WTC11 (cell line): Measurements from ENCODE around the gene EXOC4. TPM values are rescaled to one million over a fixed set of nuclear protein-coding genes. Genes with fewer than 3 reads are reported as not detected.

Source experiments
- ATAC-seq: fragments of 200-7000 bp; cut with Tn5 transposase; 2 replicates; pipeline ENCODE4 v1.10.0; 2021; ENCODE audit warnings: mild to moderate bottlenecking, moderate library complexity
- CTCF ChIA-PET: fragments of 300-600 bp; sonication (Branson Sonifier 250); formaldehyde crosslinking; loops from one replicate; lab custom pipeline; 2021; ENCODE audit warnings: antibody characterized with exemption; lab: Charles Lee
- POLR2A ChIA-PET: fragments of 350-600 bp; sonication (Branson Sonifier 250); formaldehyde crosslinking; loops from one replicate; lab custom pipeline; 2021; ENCODE audit warnings: antibody characterized with exemption; lab: Charles Lee
- DNase-seq: peaks from one replicate; pipeline ENCODE4 v3.0.0; 2021; ENCODE audit warnings: low spot score
- H3K27ac Mint-ChIP-seq: 2 replicates; pipeline ENCODE4 v1.8.0; 2021; ENCODE audit warnings: mixed read lengths
- H3K27me3 Mint-ChIP-seq: 2 replicates; pipeline ENCODE4 v1.8.0; 2021; ENCODE audit warnings: low read depth, mild to moderate bottlenecking, moderate library complexity, mixed read lengths
- H3K36me3 Mint-ChIP-seq: 2 replicates; pipeline ENCODE4 v1.8.0; 2021; ENCODE audit warnings: mixed read lengths
- H3K4me1 Mint-ChIP-seq: 2 replicates; pipeline ENCODE4 v1.8.0; 2022; ENCODE audit warnings: mixed read lengths
- H3K4me3 Mint-ChIP-seq: 2 replicates; pipeline ENCODE4 v1.8.0; 2021; ENCODE audit warnings: mild to moderate bottlenecking, moderate library complexity, mixed read lengths
- H3K9me3 Mint-ChIP-seq: 2 replicates; pipeline ENCODE4 v1.8.0; 2021; ENCODE audit warnings: mixed read lengths
- ELF4 ChIP-seq: sonication (generic); formaldehyde crosslinking; IDR thresholded peaks from 2 replicates; pipeline ENCODE4 v1.8.1; 2022; ENCODE audit warnings: low read depth, mild to moderate bottlenecking, moderate library complexity, missing genetic modification reagents
- ESRRA ChIP-seq: sonication (generic); formaldehyde crosslinking; IDR thresholded peaks from 2 replicates; pipeline ENCODE4 v1.8.1; 2022; ENCODE audit warnings: mild to moderate bottlenecking, missing genetic modification reagents, borderline replicate concordance
- FOXJ3 ChIP-seq: sonication (generic); formaldehyde crosslinking; IDR thresholded peaks from 2 replicates; pipeline ENCODE4 v1.9.0; 2021; ENCODE audit warnings: missing genetic modification reagents, mild to moderate bottlenecking, borderline replicate concordance
- GABPB1 ChIP-seq: sonication (generic); formaldehyde crosslinking; IDR thresholded peaks from 2 replicates; pipeline ENCODE4 v1.8.1; 2023; ENCODE audit warnings: mild to moderate bottlenecking, missing genetic modification reagents
- GRHL2 ChIP-seq: fragments of 250-450 bp; sonication (Bioruptor Pico); IDR thresholded peaks from 2 replicates; pipeline ENCODE4 v1.8.0; 2022; ENCODE audit warnings: mild to moderate bottlenecking, moderate library complexity; ENCODE audit not compliant: insufficient replicate concordance, severe bottlenecking
- GTF2I ChIP-seq: fragments of 250-450 bp; sonication (Bioruptor Pico); conservative IDR thresholded peaks from 2 replicates; pipeline ENCODE4 v1.4.0; 2021; ENCODE audit warnings: mild to moderate bottlenecking
- HMGA2 ChIP-seq: fragments of 250-450 bp; sonication (Bioruptor Pico); IDR thresholded peaks from 2 replicates; pipeline ENCODE4 v1.4.0; 2021; ENCODE audit warnings: mild to moderate bottlenecking, moderate library complexity
- IRF1 ChIP-seq: sonication (generic); formaldehyde crosslinking; IDR thresholded peaks from 2 replicates; pipeline ENCODE4 v1.8.0; 2023; ENCODE audit warnings: missing genetic modification reagents
- JAZF1 ChIP-seq: fragments of 250-450 bp; sonication (Bioruptor Pico); IDR thresholded peaks from 2 replicates; pipeline ENCODE4 v1.9.0; 2021; ENCODE audit warnings: moderate library complexity, mild to moderate bottlenecking, inconsistent platforms
- NFE2L1 ChIP-seq: sonication (generic); formaldehyde crosslinking; IDR thresholded peaks from 2 replicates; pipeline ENCODE4 v1.8.1; 2023; ENCODE audit warnings: missing genetic modification reagents
- NR2C2 ChIP-seq: sonication (generic); formaldehyde crosslinking; IDR thresholded peaks from 2 replicates; pipeline ENCODE4 v1.8.0; 2022; ENCODE audit warnings: mild to moderate bottlenecking, missing genetic modification reagents
- SP1 ChIP-seq: sonication (generic); formaldehyde crosslinking; conservative IDR thresholded peaks from 2 replicates; pipeline ENCODE4 v1.8.1; 2022; ENCODE audit warnings: missing genetic modification reagents
- TP53 ChIP-seq: sonication (generic); formaldehyde crosslinking; IDR thresholded peaks from 2 replicates; pipeline ENCODE4 v1.8.1; 2023; ENCODE audit warnings: mild to moderate bottlenecking, missing genetic modification reagents
- ZBTB21 ChIP-seq: sonication (generic); formaldehyde crosslinking; IDR thresholded peaks from 2 replicates; pipeline ENCODE4 v1.8.1; 2023; ENCODE audit warnings: mild to moderate bottlenecking, missing genetic modification reagents, borderline replicate concordance
- ZNF232 ChIP-seq: sonication (generic); formaldehyde crosslinking; IDR thresholded peaks from 2 replicates; pipeline ENCODE4 v1.8.0; 2022; ENCODE audit warnings: mild to moderate bottlenecking, missing genetic modification reagents
- total RNA-seq: library from RNA; stranded (reverse); gene quantifications from 3 replicates; pipeline ENCODE4 v1.2.3, GENCODE V29; 2021
- TF ChIP-seq, protein P1 (sequence below): sonication (generic); formaldehyde crosslinking; IDR thresholded peaks from 2 replicates; pipeline ENCODE4 v1.8.1; 2023; ENCODE audit warnings: mild to moderate bottlenecking, missing genetic modification reagents, borderline replicate concordance
- TF ChIP-seq, protein P2 (sequence below): sonication (generic); formaldehyde crosslinking; conservative IDR thresholded peaks from 2 replicates; pipeline ENCODE4 v1.8.1; 2023; ENCODE audit warnings: mild to moderate bottlenecking, low read depth, missing genetic modification reagents, moderate library complexity
- TF ChIP-seq, protein P3 (sequence below): sonication (generic); formaldehyde crosslinking; IDR thresholded peaks from 2 replicates; pipeline ENCODE4 v1.8.1; 2023; ENCODE audit warnings: mild to moderate bottlenecking, missing genetic modification reagents
- TF ChIP-seq, protein P4 (sequence below): sonication (generic); formaldehyde crosslinking; IDR thresholded peaks from 2 replicates; pipeline ENCODE4 v1.8.0; 2022; ENCODE audit warnings: mild to moderate bottlenecking, missing genetic modification reagents
- TF ChIP-seq, protein P5 (sequence below): sonication (generic); formaldehyde crosslinking; IDR thresholded peaks from 2 replicates; pipeline ENCODE4 v1.8.1; 2022; ENCODE audit warnings: mild to moderate bottlenecking, moderate library complexity, missing genetic modification reagents
- TF ChIP-seq, protein P6 (sequence below): sonication (generic); formaldehyde crosslinking; IDR thresholded peaks from 2 replicates; pipeline ENCODE4 v1.8.1; 2023; ENCODE audit warnings: mild to moderate bottlenecking, missing genetic modification reagents, moderate library complexity
- TF ChIP-seq, protein P7 (sequence below): sonication (generic); formaldehyde crosslinking; IDR thresholded peaks from 2 replicates; pipeline ENCODE4 v1.8.1; 2023; ENCODE audit warnings: mild to moderate bottlenecking, missing genetic modification reagents

Gene EXOC4
- total RNA-seq, 1 experiment from 2014 or later: 62.0 TPM

DNA sequence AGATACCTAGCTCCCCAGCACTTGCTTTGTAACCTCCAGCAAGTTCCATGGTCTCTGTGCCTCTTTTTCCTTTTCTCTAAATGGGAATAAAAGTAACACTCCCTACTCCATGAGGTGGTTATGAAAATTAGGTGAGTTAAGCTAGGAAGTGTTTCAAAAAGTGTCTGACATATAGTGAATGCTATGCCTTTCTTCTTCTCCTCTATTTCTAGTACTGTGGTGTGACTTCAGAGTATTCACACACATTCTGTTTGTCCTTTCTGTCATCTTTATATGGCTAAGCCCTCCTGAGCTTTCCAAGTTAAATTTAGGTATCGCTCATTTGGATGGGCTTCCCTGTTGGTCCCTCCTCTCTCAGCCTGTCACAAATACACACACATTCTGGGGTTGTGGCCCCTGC, 229.7 kb downstream of the EXOC4 start (continued):
- TF ChIP-seq, protein P1, sequence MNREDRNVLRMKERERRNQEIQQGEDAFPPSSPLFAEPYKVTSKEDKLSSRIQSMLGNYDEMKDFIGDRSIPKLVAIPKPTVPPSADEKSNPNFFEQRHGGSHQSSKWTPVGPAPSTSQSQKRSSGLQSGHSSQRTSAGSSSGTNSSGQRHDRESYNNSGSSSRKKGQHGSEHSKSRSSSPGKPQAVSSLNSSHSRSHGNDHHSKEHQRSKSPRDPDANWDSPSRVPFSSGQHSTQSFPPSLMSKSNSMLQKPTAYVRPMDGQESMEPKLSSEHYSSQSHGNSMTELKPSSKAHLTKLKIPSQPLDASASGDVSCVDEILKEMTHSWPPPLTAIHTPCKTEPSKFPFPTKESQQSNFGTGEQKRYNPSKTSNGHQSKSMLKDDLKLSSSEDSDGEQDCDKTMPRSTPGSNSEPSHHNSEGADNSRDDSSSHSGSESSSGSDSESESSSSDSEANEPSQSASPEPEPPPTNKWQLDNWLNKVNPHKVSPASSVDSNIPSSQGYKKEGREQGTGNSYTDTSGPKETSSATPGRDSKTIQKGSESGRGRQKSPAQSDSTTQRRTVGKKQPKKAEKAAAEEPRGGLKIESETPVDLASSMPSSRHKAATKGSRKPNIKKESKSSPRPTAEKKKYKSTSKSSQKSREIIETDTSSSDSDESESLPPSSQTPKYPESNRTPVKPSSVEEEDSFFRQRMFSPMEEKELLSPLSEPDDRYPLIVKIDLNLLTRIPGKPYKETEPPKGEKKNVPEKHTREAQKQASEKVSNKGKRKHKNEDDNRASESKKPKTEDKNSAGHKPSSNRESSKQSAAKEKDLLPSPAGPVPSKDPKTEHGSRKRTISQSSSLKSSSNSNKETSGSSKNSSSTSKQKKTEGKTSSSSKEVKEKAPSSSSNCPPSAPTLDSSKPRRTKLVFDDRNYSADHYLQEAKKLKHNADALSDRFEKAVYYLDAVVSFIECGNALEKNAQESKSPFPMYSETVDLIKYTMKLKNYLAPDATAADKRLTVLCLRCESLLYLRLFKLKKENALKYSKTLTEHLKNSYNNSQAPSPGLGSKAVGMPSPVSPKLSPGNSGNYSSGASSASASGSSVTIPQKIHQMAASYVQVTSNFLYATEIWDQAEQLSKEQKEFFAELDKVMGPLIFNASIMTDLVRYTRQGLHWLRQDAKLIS: no peak
- TF ChIP-seq, protein P2, sequence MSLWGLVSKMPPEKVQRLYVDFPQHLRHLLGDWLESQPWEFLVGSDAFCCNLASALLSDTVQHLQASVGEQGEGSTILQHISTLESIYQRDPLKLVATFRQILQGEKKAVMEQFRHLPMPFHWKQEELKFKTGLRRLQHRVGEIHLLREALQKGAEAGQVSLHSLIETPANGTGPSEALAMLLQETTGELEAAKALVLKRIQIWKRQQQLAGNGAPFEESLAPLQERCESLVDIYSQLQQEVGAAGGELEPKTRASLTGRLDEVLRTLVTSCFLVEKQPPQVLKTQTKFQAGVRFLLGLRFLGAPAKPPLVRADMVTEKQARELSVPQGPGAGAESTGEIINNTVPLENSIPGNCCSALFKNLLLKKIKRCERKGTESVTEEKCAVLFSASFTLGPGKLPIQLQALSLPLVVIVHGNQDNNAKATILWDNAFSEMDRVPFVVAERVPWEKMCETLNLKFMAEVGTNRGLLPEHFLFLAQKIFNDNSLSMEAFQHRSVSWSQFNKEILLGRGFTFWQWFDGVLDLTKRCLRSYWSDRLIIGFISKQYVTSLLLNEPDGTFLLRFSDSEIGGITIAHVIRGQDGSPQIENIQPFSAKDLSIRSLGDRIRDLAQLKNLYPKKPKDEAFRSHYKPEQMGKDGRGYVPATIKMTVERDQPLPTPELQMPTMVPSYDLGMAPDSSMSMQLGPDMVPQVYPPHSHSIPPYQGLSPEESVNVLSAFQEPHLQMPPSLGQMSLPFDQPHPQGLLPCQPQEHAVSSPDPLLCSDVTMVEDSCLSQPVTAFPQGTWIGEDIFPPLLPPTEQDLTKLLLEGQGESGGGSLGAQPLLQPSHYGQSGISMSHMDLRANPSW: no peak
- TF ChIP-seq NFE2L1 (no peak), TP53 (no peak), JAZF1 (CRISPR knock-in tag) (no peak), HMGA2 (CRISPR knock-in tag) (no peak), FOXJ3 (CRISPR knock-in tag) (no peak), ESRRA (CRISPR knock-in tag) (no peak)

- no peak overlapping the region for H3K27ac Mint-ChIP-seq
- ChIA-PET POLR2A (no interaction called here), CTCF (no interaction called here)
- DNase-seq: no peak
- H3K27me3 Mint-ChIP-seq: no peaks in the 10 kb centered on the region
- no peak overlapping the region for H3K4me3 Mint-ChIP-seq
- no peaks in the 10 kb centered on the region for H3K9me3 Mint-ChIP-seq
- H3K4me1 Mint-ChIP-seq: no peaks in the 10 kb centered on the region
- no peak for ATAC-seq
- no peaks in the 10 kb centered on the region for H3K36me3 Mint-ChIP-seq
- TF ChIP-seq ELF4 (CRISPR knock-in tag) (no peak), NR2C2 (CRISPR knock-in tag) (no peak), ZNF232 (CRISPR knock-in tag) (no peak), SP1 (no peak), GRHL2 (CRISPR knock-in tag) (no peak), IRF1 (CRISPR knock-in tag) (no peak), GTF2I (no peak), GABPB1 (CRISPR knock-in tag) (no peak), ZBTB21 (CRISPR knock-in tag) (no peak)
- TF ChIP-seq, protein P3, sequence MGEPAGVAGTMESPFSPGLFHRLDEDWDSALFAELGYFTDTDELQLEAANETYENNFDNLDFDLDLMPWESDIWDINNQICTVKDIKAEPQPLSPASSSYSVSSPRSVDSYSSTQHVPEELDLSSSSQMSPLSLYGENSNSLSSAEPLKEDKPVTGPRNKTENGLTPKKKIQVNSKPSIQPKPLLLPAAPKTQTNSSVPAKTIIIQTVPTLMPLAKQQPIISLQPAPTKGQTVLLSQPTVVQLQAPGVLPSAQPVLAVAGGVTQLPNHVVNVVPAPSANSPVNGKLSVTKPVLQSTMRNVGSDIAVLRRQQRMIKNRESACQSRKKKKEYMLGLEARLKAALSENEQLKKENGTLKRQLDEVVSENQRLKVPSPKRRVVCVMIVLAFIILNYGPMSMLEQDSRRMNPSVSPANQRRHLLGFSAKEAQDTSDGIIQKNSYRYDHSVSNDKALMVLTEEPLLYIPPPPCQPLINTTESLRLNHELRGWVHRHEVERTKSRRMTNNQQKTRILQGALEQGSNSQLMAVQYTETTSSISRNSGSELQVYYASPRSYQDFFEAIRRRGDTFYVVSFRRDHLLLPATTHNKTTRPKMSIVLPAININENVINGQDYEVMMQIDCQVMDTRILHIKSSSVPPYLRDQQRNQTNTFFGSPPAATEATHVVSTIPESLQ (CRISPR knock-in tag): no peak
- TF ChIP-seq, protein P4, sequence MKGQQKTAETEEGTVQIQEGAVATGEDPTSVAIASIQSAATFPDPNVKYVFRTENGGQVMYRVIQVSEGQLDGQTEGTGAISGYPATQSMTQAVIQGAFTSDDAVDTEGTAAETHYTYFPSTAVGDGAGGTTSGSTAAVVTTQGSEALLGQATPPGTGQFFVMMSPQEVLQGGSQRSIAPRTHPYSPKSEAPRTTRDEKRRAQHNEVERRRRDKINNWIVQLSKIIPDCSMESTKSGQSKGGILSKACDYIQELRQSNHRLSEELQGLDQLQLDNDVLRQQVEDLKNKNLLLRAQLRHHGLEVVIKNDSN: no peak
- TF ChIP-seq, protein P5, sequence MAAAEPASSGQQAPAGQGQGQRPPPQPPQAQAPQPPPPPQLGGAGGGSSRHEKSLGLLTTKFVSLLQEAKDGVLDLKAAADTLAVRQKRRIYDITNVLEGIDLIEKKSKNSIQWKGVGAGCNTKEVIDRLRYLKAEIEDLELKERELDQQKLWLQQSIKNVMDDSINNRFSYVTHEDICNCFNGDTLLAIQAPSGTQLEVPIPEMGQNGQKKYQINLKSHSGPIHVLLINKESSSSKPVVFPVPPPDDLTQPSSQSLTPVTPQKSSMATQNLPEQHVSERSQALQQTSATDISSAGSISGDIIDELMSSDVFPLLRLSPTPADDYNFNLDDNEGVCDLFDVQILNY: no peak
- TF ChIP-seq, protein P6, sequence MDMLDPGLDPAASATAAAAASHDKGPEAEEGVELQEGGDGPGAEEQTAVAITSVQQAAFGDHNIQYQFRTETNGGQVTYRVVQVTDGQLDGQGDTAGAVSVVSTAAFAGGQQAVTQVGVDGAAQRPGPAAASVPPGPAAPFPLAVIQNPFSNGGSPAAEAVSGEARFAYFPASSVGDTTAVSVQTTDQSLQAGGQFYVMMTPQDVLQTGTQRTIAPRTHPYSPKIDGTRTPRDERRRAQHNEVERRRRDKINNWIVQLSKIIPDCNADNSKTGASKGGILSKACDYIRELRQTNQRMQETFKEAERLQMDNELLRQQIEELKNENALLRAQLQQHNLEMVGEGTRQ (CRISPR knock-in tag): no peak
- TF ChIP-seq, protein P7, sequence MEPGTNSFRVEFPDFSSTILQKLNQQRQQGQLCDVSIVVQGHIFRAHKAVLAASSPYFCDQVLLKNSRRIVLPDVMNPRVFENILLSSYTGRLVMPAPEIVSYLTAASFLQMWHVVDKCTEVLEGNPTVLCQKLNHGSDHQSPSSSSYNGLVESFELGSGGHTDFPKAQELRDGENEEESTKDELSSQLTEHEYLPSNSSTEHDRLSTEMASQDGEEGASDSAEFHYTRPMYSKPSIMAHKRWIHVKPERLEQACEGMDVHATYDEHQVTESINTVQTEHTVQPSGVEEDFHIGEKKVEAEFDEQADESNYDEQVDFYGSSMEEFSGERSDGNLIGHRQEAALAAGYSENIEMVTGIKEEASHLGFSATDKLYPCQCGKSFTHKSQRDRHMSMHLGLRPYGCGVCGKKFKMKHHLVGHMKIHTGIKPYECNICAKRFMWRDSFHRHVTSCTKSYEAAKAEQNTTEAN (CRISPR knock-in tag): no peak
These were observed 231.2 kb downstream of the EXOC4 start for GRCh38 chr7:133484086-133484485.
